GM18517 (cell line): ENCODE measurements around the gene ABRACL.
A peak's percentile ranks its signal among the peaks of the same experiment; 100 is the strongest.
"Not testable (repeated sequence)": the region's sequence is repeated elsewhere in the genome, so short reads cannot be mapped to it uniquely, and the experiment has no call there.

Source experiments
- ATAC-seq: cut with Tn5 transposase; IDR thresholded peaks from one replicate; pipeline ENCODE4 v1.9.1; 2021; ENCODE audit warnings: mild to moderate bottlenecking, moderate library complexity; ENCODE audit not compliant: unreplicated experiment

ABRACL gene, protein sequence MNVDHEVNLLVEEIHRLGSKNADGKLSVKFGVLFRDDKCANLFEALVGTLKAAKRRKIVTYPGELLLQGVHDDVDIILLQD

GRCh38 chr6:139028658-139029469, at the start of gene ABRACL:
TSS of gene ABRACL (plus strand) at chr6:139028745. CDS start at chr6:139034161, 5,416 bp downstream.
- peak; percentile 45 for ATAC-seq

GRCh38 chr6:138979365-138979764, 49.2 kb upstream of the ABRACL start:
- no peak for ATAC-seq

GRCh38 chr6:138979813-138980668, 48.5 kb upstream of the ABRACL start:
- no peak for ATAC-seq

GRCh38 chr6:138981416-138981815, 47.1 kb upstream of the ABRACL start:
- no peak for ATAC-seq

DNA sequence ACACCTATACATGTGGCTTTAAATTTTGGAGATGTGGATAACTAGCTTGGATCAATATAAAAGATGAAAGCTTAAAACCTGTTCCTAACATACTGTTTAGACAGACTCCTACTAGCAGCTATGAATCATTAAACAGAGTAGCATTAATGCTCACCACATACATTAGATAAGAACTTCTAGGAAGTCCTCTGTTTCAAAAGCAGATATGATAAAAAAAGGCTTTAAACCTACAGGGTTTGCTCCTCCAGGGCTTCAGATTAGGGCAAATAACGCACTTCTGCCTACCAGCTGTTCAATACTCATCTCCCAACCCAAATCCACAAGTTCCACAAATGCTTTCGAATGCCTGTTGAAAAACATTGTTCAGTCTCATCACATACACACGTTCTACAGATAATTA, 42.0 kb upstream of the ABRACL start:
- no peak for ATAC-seq

DNA sequence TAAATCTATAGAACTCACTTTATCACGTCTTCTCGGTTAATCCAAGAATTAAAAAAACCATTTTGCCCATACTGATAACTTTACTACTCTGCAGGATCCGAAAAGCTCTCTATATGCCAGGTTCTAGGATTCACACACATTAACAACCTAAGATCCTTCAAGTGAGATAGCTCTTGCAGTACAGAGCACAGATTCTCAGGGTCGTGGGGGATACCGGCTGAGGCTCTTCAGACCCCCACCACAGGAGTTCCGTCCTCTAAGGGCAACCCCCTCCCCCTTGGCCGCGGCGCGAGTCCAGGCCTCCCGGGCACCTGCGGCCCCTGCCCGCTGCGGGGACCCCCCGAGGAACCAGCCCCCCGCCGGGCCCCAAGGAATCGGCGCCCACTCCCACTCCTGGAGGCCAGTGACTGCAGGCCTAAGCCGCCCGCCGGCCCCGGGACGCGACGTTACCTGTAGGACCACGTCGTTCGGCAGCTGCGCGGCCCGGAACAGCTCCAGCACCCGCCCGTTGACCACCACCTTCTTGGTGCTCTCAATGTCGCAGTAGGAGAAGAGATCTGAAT, 41.4 kb upstream of the ABRACL start:
- ATAC-seq = no peak

DNA sequence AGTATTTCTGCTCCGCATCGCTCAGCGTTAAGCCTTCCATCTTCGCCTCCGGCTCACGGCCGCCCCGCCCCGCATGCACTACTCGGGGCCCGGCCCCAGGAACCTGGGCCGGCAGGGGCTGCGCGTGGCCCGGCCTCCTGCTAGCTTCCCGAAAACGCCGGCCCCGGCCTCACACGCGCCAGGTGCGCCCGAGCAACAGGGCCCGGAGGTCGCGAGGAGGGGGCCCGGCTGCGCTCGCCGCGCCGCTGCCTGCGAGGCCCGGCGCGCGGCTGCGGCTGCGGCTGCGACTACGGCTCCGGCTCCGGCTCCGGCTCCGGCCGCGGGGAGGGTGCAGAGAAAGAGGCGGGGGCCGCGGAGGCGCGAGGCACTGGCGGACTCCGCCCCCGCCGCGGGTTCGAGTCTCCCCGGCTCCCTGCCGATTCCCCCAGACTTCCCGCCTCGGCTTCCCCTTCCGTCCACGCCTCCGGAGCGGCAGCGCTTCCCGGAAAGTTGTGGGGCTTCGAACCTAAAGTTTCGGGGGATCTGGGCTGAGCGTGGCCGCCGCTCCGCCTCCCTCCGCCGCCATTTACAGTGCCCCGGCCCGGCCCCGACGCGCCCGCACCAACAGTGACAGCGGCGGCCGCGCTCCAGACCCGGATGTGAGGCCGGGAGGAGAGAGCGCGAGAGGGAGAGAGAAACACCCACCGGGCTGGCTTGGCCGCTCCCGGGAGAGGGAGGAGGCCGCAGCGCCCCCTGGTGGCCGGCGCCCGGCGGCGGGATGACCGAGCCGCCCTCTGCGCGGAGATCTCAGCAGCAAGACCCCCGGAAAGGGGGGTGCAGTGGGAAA, 40.7 kb upstream of the ABRACL start, which contains the start of gene REPS1:
REPS1 (minus strand) TSS at position 611 of the 826 bp plus-strand sequence; CDS start at position 40, 571 bp downstream.
- ATAC-seq = peak; percentile 79

DNA sequence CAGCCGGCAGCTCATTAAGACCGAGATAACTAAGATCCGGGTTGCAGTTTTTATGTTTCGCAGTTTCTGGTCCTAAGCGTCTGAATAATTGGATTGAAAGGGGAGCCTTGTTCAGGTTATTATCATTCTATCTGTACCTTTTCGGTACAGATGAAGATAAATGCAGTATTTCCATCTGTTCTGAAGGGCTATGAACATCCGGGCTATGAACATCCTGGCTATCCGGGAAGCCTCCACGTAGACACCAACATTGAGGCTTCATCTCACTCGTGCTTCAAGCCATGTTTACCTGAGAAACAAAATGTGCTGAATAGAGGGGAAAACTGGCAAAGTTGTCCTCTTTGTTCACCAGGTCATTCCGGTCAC, 40.1 kb upstream of the ABRACL start:
- peak; percentile 33 for ATAC-seq

- no peak for ATAC-seq
Measured at GRCh38 chr6:138989098-138989983, 39.2 kb upstream of the ABRACL start.

DNA sequence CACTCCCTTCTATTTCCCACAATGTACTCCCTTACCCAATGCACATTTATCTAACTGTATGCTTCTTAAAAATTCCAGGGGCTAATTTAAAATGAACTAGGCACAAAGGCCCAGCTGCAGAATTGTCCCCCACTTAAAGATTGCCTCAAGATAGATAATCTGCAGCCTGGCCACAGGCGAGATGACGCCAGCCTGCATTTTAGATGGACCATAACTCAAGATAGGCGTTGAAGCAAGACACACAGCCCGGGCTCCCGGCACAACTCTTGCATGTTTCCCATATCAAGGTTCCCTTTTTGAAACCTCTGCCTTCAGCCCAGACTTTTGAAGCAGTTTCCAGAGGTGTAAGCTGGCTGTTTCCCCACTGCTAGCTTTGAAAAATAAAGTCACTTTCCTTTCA, 37.3 kb upstream of the ABRACL start:
- ATAC-seq = no peak

DNA sequence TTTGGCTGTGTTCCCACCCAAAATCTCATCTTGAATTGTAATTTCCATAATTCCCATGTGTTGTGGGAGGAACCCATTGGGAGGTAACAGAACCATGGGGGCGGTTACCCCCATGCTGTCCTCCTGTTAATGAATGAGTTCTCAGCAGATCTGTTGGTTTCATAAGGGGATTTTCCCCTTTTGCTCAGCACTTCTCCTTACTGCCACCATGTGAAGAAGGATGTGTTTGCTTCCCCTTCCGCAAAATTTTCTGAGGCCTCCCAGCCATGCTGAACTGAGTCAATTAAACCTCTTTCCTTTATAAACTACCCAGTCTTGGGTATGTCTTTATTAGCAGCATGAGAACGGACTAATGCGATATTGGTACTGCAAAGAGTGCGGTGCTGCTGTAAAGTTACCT, 35.6 kb upstream of the ABRACL start:
- ATAC-seq = not testable (repeated sequence)

DNA sequence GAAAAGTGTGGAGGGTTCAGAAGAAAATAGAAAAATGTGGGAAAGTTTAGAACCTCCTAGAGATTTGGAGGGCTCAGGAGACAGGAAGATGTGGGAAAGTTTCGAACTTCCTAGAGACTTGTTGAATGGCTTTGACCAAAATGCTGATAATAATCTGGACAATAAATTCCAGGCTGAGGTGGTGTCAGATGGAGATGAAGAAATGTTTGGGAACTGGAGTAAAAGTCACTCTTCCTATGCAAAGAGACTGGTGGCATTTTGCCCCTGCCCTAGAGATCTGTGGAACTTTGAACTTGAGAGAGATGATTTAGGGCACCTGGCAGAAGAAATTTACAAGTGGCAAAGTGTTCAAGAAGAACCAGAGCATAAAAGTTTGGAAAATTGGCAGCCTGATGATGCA, 35.1 kb upstream of the ABRACL start:
- not testable (repeated sequence) for ATAC-seq

- no peak for ATAC-seq
Measured at GRCh38 chr6:138996524-138996923, 32.0 kb upstream of the ABRACL start.

- ATAC-seq = no peak
Measured at GRCh38 chr6:138997136-138997535, 31.4 kb upstream of the ABRACL start.

DNA sequence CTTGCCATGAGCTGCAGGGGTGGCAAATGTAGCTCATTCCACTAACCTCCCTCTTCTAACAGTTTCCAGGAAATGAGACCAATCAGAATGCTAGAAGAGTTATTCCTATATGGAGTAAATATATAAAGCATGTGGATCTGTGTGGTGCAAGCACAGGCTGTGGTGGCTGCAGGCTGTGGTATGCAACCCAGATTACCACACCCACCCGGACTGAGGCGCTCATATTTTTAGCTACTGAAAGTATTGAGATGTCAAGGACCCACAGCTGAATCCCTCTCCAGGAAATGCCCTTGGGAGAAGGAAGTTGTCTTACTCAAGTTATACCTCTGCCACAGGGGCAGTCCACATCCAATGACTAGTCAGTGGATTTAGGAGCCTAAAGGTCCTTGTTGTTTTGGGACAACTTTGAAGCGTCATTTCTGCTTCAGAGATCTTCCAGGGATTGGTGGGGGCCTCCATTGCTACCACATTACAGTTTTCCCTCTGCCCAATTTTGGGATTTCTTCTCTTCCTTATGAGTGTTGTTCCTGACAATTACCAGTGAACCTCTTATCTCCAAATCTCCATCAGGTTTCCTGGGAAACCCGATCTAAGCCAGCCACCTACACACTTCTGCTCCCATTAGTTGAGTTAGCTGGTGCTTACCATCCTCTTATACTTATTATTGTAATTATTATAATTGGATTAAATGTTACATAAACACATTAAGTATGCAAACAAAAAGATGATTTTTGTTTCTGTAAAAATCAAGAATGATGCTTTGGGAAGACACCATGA, 28.4 kb upstream of the ABRACL start:
- ATAC-seq = no peak

GRCh38 chr6:139003751-139004150, 24.8 kb upstream of the ABRACL start:
- no peak for ATAC-seq

DNA sequence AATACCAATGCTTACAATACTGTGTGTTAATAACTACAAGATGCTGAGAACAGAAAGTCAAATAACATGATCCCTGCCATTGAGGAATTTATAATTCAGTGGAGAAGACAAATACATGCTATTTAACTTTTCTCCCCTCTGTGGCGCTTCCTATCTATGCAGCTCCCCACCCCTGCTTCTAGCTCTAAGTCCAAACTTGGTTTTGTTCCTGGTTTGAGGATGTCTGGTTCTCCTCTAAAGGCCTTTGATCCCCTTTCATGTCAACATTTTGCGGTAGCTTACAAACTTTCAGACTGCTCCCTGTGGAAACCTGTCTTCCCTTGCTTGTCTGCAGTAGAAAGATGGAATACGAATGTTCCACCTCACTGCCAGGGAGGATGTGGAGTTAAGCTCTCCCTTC, 22.1 kb upstream of the ABRACL start:
- ATAC-seq = no peak

GRCh38 chr6:139007428-139007827, 21.1 kb upstream of the ABRACL start:
- no peak for ATAC-seq

GRCh38 chr6:139008117-139008516, 20.4 kb upstream of the ABRACL start:
- no peak for ATAC-seq
